NCI-H128 (cell line): ENCODE measurements around the gene SLC44A1.

Experiments used
- DNase-seq: peaks from one replicate; lab custom pipeline; 2025; ENCODE audit not compliant: unreplicated experiment; lab: John Stamatoyannopoulos, UW

The SLC44A1 gene

GRCh38 chr9:105457560-105458294 is 213.3 kb downstream of the SLC44A1 start:
- DNase-seq = no peak

GRCh38 chr9:105458404-105458803 is 214.0 kb downstream of the SLC44A1 start:
- no peak for DNase-seq

- no peak for DNase-seq
Observed at GRCh38 chr9:105459336-105459735, 214.9 kb downstream of the SLC44A1 start.

GRCh38 chr9:105466898-105467455 is 222.5 kb downstream of the SLC44A1 start:
- DNase-seq = no peak

- DNase-seq = no peak
Observed at GRCh38 chr9:105468875-105469274, 224.4 kb downstream of the SLC44A1 start.

GRCh38 chr9:105473221-105473620 is 228.8 kb downstream of the SLC44A1 start:
- no peak for DNase-seq

- DNase-seq = no peak
Observed at GRCh38 chr9:105475302-105475701, 230.9 kb downstream of the SLC44A1 start.

- DNase-seq = no peak
Observed at GRCh38 chr9:105479846-105480245, 235.4 kb downstream of the SLC44A1 start.

GRCh38 chr9:105483618-105484017 is 239.2 kb downstream of the SLC44A1 start:
- no peak for DNase-seq

- no peak for DNase-seq
Observed at GRCh38 chr9:105484226-105484625, 239.8 kb downstream of the SLC44A1 start.

- DNase-seq = no peak
Observed at GRCh38 chr9:105485131-105485530, 240.7 kb downstream of the SLC44A1 start.
